Peyer's patch (tissue), 4 donors: ENCODE measurements around the gene ARPC5L.
A peak's percentile ranks its signal among the peaks of the same experiment; 100 is the strongest.

Experiments used
- POLR2A ChIP-seq, 2 donors: fragments of 450-650 bp; IDR thresholded peaks; one replicate each; pipeline ENCODE4 v1.5.1; 2017; ENCODE audit warnings: antibody characterized with exemption in 2 of 2, mild to moderate bottlenecking in 2 of 2, moderate library complexity in 2 of 2
- TF ChIP-seq, protein P1 (sequence below), 6 experiments: fragments of 450-650 bp in 4 of 6; fragments of 200-600 bp in 2 of 6; sonication (generic) in 1 of 6; IDR thresholded peaks; one replicate each; pipeline ENCODE4 v1.5.1; 2017 to 2019; ENCODE audit warnings: antibody characterized with exemption in 6 of 6, mild to moderate bottlenecking in 3 of 6, moderate library complexity in 1 of 6

DNA sequence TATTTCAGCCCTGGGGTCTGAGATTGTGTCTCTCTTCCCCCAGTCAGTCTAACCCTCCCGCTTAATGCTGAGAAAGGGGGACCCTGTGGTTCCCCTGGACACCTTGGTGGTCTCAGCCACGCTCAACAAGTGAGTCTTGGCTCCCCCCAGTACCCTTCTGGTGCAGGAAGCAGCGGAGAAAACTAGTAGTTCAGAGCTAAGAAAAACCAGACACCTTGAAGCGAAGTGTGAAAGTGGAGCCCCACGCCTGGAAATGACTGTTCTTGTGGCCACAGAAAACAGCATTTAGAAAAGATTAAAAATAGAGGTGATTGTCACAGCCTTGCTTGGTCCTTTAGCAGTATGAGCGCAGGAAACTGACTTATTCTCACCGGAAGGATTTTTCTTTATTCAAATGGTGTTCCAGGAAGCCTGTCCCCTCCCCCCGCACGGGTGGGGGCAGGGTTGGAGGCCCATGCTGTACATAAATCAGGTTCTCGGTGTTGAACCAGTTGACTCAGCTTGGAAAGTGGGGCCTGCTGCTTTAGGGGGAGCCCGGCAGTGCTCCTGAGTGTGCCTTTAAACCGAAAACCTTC lies 8.1 kb downstream of the ARPC5L start:
- TF ChIP-seq, protein P1, sequence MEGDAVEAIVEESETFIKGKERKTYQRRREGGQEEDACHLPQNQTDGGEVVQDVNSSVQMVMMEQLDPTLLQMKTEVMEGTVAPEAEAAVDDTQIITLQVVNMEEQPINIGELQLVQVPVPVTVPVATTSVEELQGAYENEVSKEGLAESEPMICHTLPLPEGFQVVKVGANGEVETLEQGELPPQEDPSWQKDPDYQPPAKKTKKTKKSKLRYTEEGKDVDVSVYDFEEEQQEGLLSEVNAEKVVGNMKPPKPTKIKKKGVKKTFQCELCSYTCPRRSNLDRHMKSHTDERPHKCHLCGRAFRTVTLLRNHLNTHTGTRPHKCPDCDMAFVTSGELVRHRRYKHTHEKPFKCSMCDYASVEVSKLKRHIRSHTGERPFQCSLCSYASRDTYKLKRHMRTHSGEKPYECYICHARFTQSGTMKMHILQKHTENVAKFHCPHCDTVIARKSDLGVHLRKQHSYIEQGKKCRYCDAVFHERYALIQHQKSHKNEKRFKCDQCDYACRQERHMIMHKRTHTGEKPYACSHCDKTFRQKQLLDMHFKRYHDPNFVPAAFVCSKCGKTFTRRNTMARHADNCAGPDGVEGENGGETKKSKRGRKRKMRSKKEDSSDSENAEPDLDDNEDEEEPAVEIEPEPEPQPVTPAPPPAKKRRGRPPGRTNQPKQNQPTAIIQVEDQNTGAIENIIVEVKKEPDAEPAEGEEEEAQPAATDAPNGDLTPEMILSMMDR (IDR thresholded peaks at IDR 0.05) = no peak
- peak in 1 of 2 donors; percentile 13 for TF ChIP-seq POLR2A (IDR thresholded peaks at IDR 0.05)
